OCI-LY3 (cell line): Measurements from ENCODE around the gene LMO1.

ENCODE experiments used
- CTCF ChIP-seq: fragments of 200-600, 300-600 bp; sonication (generic); IDR thresholded peaks from 2 replicates; pipeline ENCODE4 v1.5.1; 2014; ENCODE audit warnings: antibody characterized with exemption, low read length, low read depth
- EZH2phosphoT487 ChIP-seq: fragments of 200-600 bp; shearing (Covaris generic); IDR thresholded peaks from 2 replicates; pipeline ENCODE4 v1.6.1; 2018; ENCODE audit warnings: antibody characterized with exemption, mixed run types, low read depth

- TF ChIP-seq CTCF (no peak), EZH2phosphoT487 (no peak)
Measured at GRCh38 chr11:8243458-8243857, 20.2 kb downstream of the LMO1 start.
